T-helper 2 cell treated with Interferon-gamma antibody and Interleukin-4, amounts not matched to agents 5 μg/mL and 100 μg/mL, for 36 hours (primary cell): ENCODE results near the gene CPSF6.
"Not testable (repeated sequence)": the region's sequence is repeated elsewhere in the genome, so short reads cannot be mapped to it uniquely, and the experiment has no call there.

ENCODE experiments used
- DNase-seq: peaks from one replicate; pipeline ENCODE4 v3.0.0; 2021; ENCODE audit warnings: low spot score
- H3K27ac Mint-ChIP-seq: one replicate; pipeline ENCODE4 v1.8.0; 2021; ENCODE audit warnings: mild to moderate bottlenecking, mixed read lengths
- H3K27me3 Mint-ChIP-seq: one replicate; pipeline ENCODE4 v1.8.0; 2021; ENCODE audit warnings: low read depth, mixed read lengths
- H3K36me3 Mint-ChIP-seq: one replicate; pipeline ENCODE4 v1.8.0; 2021; ENCODE audit warnings: low read depth, mixed read lengths
- H3K4me1 Mint-ChIP-seq: one replicate; pipeline ENCODE4 v1.8.0; 2021; ENCODE audit warnings: low read depth, mixed read lengths
- H3K4me3 Mint-ChIP-seq: one replicate; pipeline ENCODE4 v1.8.0; 2022; ENCODE audit warnings: mild to moderate bottlenecking, moderate library complexity, mixed read lengths
- H3K9me3 Mint-ChIP-seq: one replicate; pipeline ENCODE4 v1.8.0; 2021; ENCODE audit warnings: mixed read lengths

The CPSF6 gene

GRCh38 chr12:69239352-69239921, at the start of gene CPSF6:
Gene CPSF6, plus strand, starts transcription at chr12:69239569. Its CDS starts 78 bp downstream, at chr12:69239647.
- Mint-ChIP-seq H3K36me3 (peaks cover 20% of the 10 kb centered on the region), H3K27ac (peak within 1 kb of the TSS; percentile 99), H3K27me3 (no peaks in the 10 kb centered on the region), H3K4me3 (peak within 1 kb of the TSS; percentile 99), H3K9me3 (no peaks in the 10 kb centered on the region), H3K4me1 (peaks cover 40% of the 10 kb centered on the region)
- peak; percentile 94 for DNase-seq

GRCh38 chr12:69196302-69197288, 42.8 kb upstream of the CPSF6 start:
- Mint-ChIP-seq H3K4me3 (no peak overlapping the region), H3K27ac (no peak overlapping the region), H3K36me3 (peaks cover 5% of the 10 kb centered on the region), H3K4me1 (no peaks in the 10 kb centered on the region), H3K9me3 (peaks cover 58% of the 10 kb centered on the region), H3K27me3 (no peaks in the 10 kb centered on the region)
- no peak for DNase-seq

GRCh38 chr12:69199976-69200375, 39.4 kb upstream of the CPSF6 start:
- not testable (repeated sequence) for H3K27ac Mint-ChIP-seq, H3K4me3 Mint-ChIP-seq, H3K4me1 Mint-ChIP-seq, DNase-seq, H3K36me3 Mint-ChIP-seq, H3K27me3 Mint-ChIP-seq
- H3K9me3 Mint-ChIP-seq: peaks cover 54% of the 10 kb centered on the region

- peaks cover 46% of the 10 kb centered on the region for H3K9me3 Mint-ChIP-seq
- H3K36me3 Mint-ChIP-seq: peaks cover 5% of the 10 kb centered on the region
These were observed 35.2 kb upstream of the CPSF6 start for GRCh38 chr12:69204191-69204590.

GRCh38 chr12:69210661-69211060, 28.7 kb upstream of the CPSF6 start:
- Mint-ChIP-seq H3K4me3 (no peak overlapping the region), H3K4me1 (no peaks in the 10 kb centered on the region), H3K9me3 (peaks cover 12% of the 10 kb centered on the region), H3K27me3 (no peaks in the 10 kb centered on the region), H3K27ac (no peak overlapping the region), H3K36me3 (no peaks in the 10 kb centered on the region)
- no peak for DNase-seq

More at GRCh38 chr12:69204191-69204590, 35.2 kb upstream of the CPSF6 start:
- H3K4me3 Mint-ChIP-seq: no peak overlapping the region
- no peak overlapping the region for H3K27ac Mint-ChIP-seq
- no peak for DNase-seq
- H3K4me1 Mint-ChIP-seq: no peaks in the 10 kb centered on the region
- peaks cover 2% of the 10 kb centered on the region for H3K27me3 Mint-ChIP-seq

- no peak overlapping the region for H3K4me3 Mint-ChIP-seq
- no peaks in the 10 kb centered on the region for H3K4me1 Mint-ChIP-seq
- H3K9me3 Mint-ChIP-seq: peaks cover 12% of the 10 kb centered on the region
- no peak overlapping the region for H3K27ac Mint-ChIP-seq
- no peaks in the 10 kb centered on the region for H3K27me3 Mint-ChIP-seq
- DNase-seq: no peak
- no peaks in the 10 kb centered on the region for H3K36me3 Mint-ChIP-seq
These were observed 28.2 kb upstream of the CPSF6 start for GRCh38 chr12:69211160-69211559.

- DNase-seq: no peak
- H3K27me3 Mint-ChIP-seq: peaks cover 4% of the 10 kb centered on the region
- no peak overlapping the region for H3K4me3 Mint-ChIP-seq
- no peak overlapping the region for H3K27ac Mint-ChIP-seq
- H3K36me3 Mint-ChIP-seq: no peaks in the 10 kb centered on the region
- no peaks in the 10 kb centered on the region for H3K4me1 Mint-ChIP-seq
- H3K9me3 Mint-ChIP-seq: no peaks in the 10 kb centered on the region
These were observed 25.2 kb upstream of the CPSF6 start for GRCh38 chr12:69214169-69214568.

GRCh38 chr12:69225251-69225910, 14.0 kb upstream of the CPSF6 start:
- H3K4me3 Mint-ChIP-seq: no peak overlapping the region
- H3K27ac Mint-ChIP-seq: no peak overlapping the region
- no peaks in the 10 kb centered on the region for H3K4me1 Mint-ChIP-seq
- H3K27me3 Mint-ChIP-seq: peaks cover 18% of the 10 kb centered on the region
- DNase-seq: no peak
- H3K36me3 Mint-ChIP-seq: no peaks in the 10 kb centered on the region
- H3K9me3 Mint-ChIP-seq: no peaks in the 10 kb centered on the region

- Mint-ChIP-seq H3K27ac (no peak overlapping the region), H3K4me1 (no peaks in the 10 kb centered on the region), H3K9me3 (peaks cover 22% of the 10 kb centered on the region), H3K4me3 (no peak overlapping the region), H3K36me3 (no peaks in the 10 kb centered on the region), H3K27me3 (peaks cover 10% of the 10 kb centered on the region)
- no peak for DNase-seq
These were observed 7.9 kb upstream of the CPSF6 start for GRCh38 chr12:69231479-69231878.

- peaks cover 40% of the 10 kb centered on the region for H3K4me1 Mint-ChIP-seq
These were observed 599 bp upstream of the CPSF6 start for GRCh38 chr12:69238589-69239351.

GRCh38 chr12:69239922-69240630, 707 bp downstream of the CPSF6 start:
- Mint-ChIP-seq H3K4me3 (peak overlapping the region; percentile 99), H3K36me3 (peaks cover 22% of the 10 kb centered on the region), H3K27me3 (no peaks in the 10 kb centered on the region), H3K27ac (peak overlapping the region; percentile 99), H3K9me3 (no peaks in the 10 kb centered on the region), H3K4me1 (peaks cover 42% of the 10 kb centered on the region)
- peak; percentile 42 for DNase-seq

More at GRCh38 chr12:69238589-69239351, 599 bp upstream of the CPSF6 start:
- peak overlapping the region; percentile 85 for H3K4me3 Mint-ChIP-seq
- H3K27ac Mint-ChIP-seq: peak overlapping the region; percentile 83
- no peaks in the 10 kb centered on the region for H3K27me3 Mint-ChIP-seq
- no peaks in the 10 kb centered on the region for H3K9me3 Mint-ChIP-seq
- no peak for DNase-seq
- peaks cover 20% of the 10 kb centered on the region for H3K36me3 Mint-ChIP-seq

- no peak for DNase-seq
- Mint-ChIP-seq H3K4me3 (peak overlapping the region; percentile 99), H3K4me1 (peaks cover 46% of the 10 kb centered on the region), H3K9me3 (no peaks in the 10 kb centered on the region), H3K27me3 (no peaks in the 10 kb centered on the region), H3K27ac (peak overlapping the region; percentile 99), H3K36me3 (peaks cover 22% of the 10 kb centered on the region)
These were observed 1.2 kb downstream of the CPSF6 start for GRCh38 chr12:69240631-69240995.
